Endothelial cell of umbilical vein (primary cell): ENCODE measurements around the gene MVD. TPM values are rescaled to one million over a fixed set of nuclear protein-coding genes. Genes with fewer than 3 reads are reported as not detected.

Source experiments
- BruUV-seq: library from RNA; stranded (reverse); fragments of 400-500 nt; replicated peaks from 2 replicates; lab custom pipeline; 2021; lab: Mats Ljungman, UMichigan
- CTCF ChIA-PET: fragments of 300-600, 350-600 bp; sonication (Branson Sonifier 250); formaldehyde crosslinking; loops from one replicate; lab custom pipeline; 2021; ENCODE audit warnings: antibody characterized with exemption, inconsistent platforms; lab: Charles Lee
- POLR2A ChIA-PET: fragments of 300-600, 350-600 bp; sonication (Branson Sonifier 250); formaldehyde crosslinking; loops from one replicate; lab custom pipeline; 2021; ENCODE audit warnings: antibody characterized with exemption, inconsistent platforms; lab: Charles Lee
- DNase-seq: peaks from one replicate; pipeline ENCODE4 v3.0.0-alpha.2; 2011; ENCODE audit warnings: low read depth, low spot score
- FAIRE-seq: peaks from 2 replicates; lab custom pipeline; 2011; peaks lifted over from hg19 to GRCh38; lab: Jason Lieb, UNC
- H2AFZ ChIP-seq: 2 replicates; pipeline ENCODE4 v1.6.0; 2012; ENCODE audit warnings: low read depth, low read length, control low read depth, inconsistent platforms
- H3K27ac ChIP-seq: 2 replicates; pipeline ENCODE4 v1.5.1; 2011; ENCODE audit warnings: low read depth, mild to moderate bottlenecking, control low read depth, low read length, moderate library complexity; ENCODE audit not compliant: insufficient read depth
- H3K27me3 ChIP-seq, 2 experiments: 2 replicates each; pipeline versions ENCODE4 v1.6.0 to v1.6.1; 2011; ENCODE audit warnings: low read length in 2 of 2, mixed read lengths in 1 of 2; ENCODE audit not compliant: control insufficient read depth in 2 of 2, insufficient read depth in 2 of 2
- H3K36me3 ChIP-seq, 2 experiments: 2 replicates in 1 of 2; 3 replicates in 1 of 2; pipeline ENCODE4 v1.5.1; 2011; ENCODE audit warnings: low read length in 2 of 2, mild to moderate bottlenecking in 1 of 2, moderate library complexity in 1 of 2; ENCODE audit not compliant: control insufficient read depth in 2 of 2, insufficient read depth in 2 of 2; ENCODE audit errors: extremely low read depth in 1 of 2
- H3K4me1 ChIP-seq: 3 replicates; pipeline ENCODE4 v1.5.1; 2011; ENCODE audit warnings: mild to moderate bottlenecking, low read length; ENCODE audit not compliant: control insufficient read depth, insufficient read depth; ENCODE audit errors: extremely low read depth
- H3K4me2 ChIP-seq: 2 replicates; pipeline ENCODE4 v1.6.1; 2011; ENCODE audit warnings: low read length, control low read depth, mixed read lengths; ENCODE audit not compliant: insufficient read depth
- H3K4me3 ChIP-seq, 3 experiments: fragments of 200-600 bp in 1 of 3; sonication (generic), shearing (Covaris generic) in 1 of 3; replicated peaks in 1 of 3; 2 replicates each; pipeline ENCODE4 v1.5.1; 2011 to 2016; ENCODE audit warnings: control low read depth in 3 of 3, low read length in 3 of 3, mild to moderate bottlenecking in 2 of 3, inconsistent platforms in 1 of 3, low read depth in 1 of 3, moderate library complexity in 1 of 3; ENCODE audit not compliant: insufficient read depth in 1 of 3
- H3K79me2 ChIP-seq: 2 replicates; pipeline ENCODE4 v1.6.0; 2012; ENCODE audit warnings: low read length, inconsistent platforms; ENCODE audit not compliant: control insufficient read depth, insufficient read depth
- H3K9ac ChIP-seq: replicated peaks from 2 replicates; pipeline ENCODE3; 2011; ENCODE audit warnings: low read length, control low read depth; ENCODE audit not compliant: insufficient read depth; ENCODE audit errors: extremely low read depth
- H3K9me1 ChIP-seq: replicated peaks from 3 replicates; pipeline ENCODE4 v1.6.0; 2011; ENCODE audit warnings: mild to moderate bottlenecking, low read length; ENCODE audit not compliant: control insufficient read depth, insufficient read depth; ENCODE audit errors: extremely low read depth
- H3K9me3 ChIP-seq: replicated peaks from 2 replicates; pipeline ENCODE4 v1.5.1; 2012; ENCODE audit warnings: low read length, inconsistent platforms; ENCODE audit not compliant: control insufficient read depth, insufficient read depth
- H4K20me1 ChIP-seq: replicated peaks from 2 replicates; pipeline ENCODE3; 2011; ENCODE audit warnings: mild to moderate bottlenecking, low read length; ENCODE audit not compliant: control insufficient read depth, insufficient read depth; ENCODE audit errors: extremely low read depth
- EZH2 ChIP-seq: IDR thresholded peaks from 2 replicates; pipeline ENCODE4 v1.6.1; 2012; ENCODE audit warnings: borderline replicate concordance, low read depth, mild to moderate bottlenecking, moderate library complexity, low read length, inconsistent platforms; ENCODE audit not compliant: severe bottlenecking
- FOS ChIP-seq: IDR thresholded peaks from 2 replicates; pipeline ENCODE4 v1.6.1; 2011; ENCODE audit warnings: mild to moderate bottlenecking, low read length, moderate library complexity, borderline replicate concordance; ENCODE audit not compliant: insufficient read depth
- GATA2 ChIP-seq: IDR thresholded peaks from 2 replicates; pipeline ENCODE4 v1.7.0; 2011; ENCODE audit warnings: low read depth, mild to moderate bottlenecking, moderate library complexity, mixed read lengths, low read length; ENCODE audit not compliant: insufficient read length, insufficient read depth
- JUN ChIP-seq: IDR thresholded peaks from 2 replicates; pipeline ENCODE4 v1.6.1; 2011; ENCODE audit warnings: borderline replicate concordance, low read depth; ENCODE audit not compliant: insufficient read length, insufficient read depth
- MYC ChIP-seq: IDR thresholded peaks from one replicate; pipeline ENCODE4 v1.6.1; 2011; ENCODE audit warnings: mild to moderate bottlenecking, low read depth, low read length
- POLR2A ChIP-seq: IDR thresholded peaks from 2 replicates; pipeline ENCODE4 v1.6.1; 2012; ENCODE audit warnings: low read depth, mild to moderate bottlenecking, control low read depth, low read length
- POLR2AphosphoS5 ChIP-seq: IDR thresholded peaks from 2 replicates; pipeline ENCODE4 v1.6.1; 2012; ENCODE audit warnings: low read depth, mild to moderate bottlenecking, control low read depth, low read length, moderate library complexity; ENCODE audit not compliant: insufficient read depth
- dilution Hi-C: fragments of 300-500 bp; cut with MboI; formaldehyde crosslinking; loops from one replicate; pipeline ENCODE4 v1.15.0; 2019; ENCODE audit warnings: low sequenced_read_pairs; ENCODE audit not compliant: extremely low pct_ligation_motif_present
- intact Hi-C: fragments of 100-400 bp; cut with micrococcal nuclease; formaldehyde crosslinking; loops from one replicate; pipeline ENCODE4 v1.10.0; 2022
- polyA plus RNA-seq, 4 experiments: library from polyadenylated mRNA; depleted of rRNA in 3 of 4; stranded (reverse) in 3 of 4; unstranded in 1 of 4; fragments of >200 nt; gene quantifications; 2 replicates each; pipeline versions ENCODE4 v1.2.1 to v1.2.3, GENCODE V29; 2011 to 2012; ENCODE audit warnings: missing spikeins in 1 of 4
- total RNA-seq: library from RNA; stranded (reverse); gene quantifications from 2 replicates; pipeline ENCODE4 v1.2.3, GENCODE V29; 2021
- TF ChIP-seq, protein P1 (sequence below): IDR thresholded peaks from 2 replicates; pipeline ENCODE4 v1.6.1; 2011; ENCODE audit not compliant: insufficient read depth, insufficient read length
- TF ChIP-seq, protein P2 (sequence below), 2 donors: IDR thresholded peaks; 1 replicate in 1 of 2; 2 replicates in 1 of 2; pipeline ENCODE4 v1.5.1; 2011; ENCODE audit warnings: low read length in 2 of 2, mild to moderate bottlenecking in 2 of 2, moderate library complexity in 2 of 2, control low read depth in 1 of 2, inconsistent platforms in 1 of 2, low read depth in 1 of 2; ENCODE audit not compliant: insufficient read depth in 1 of 2; ENCODE audit errors: extremely low read depth in 1 of 2

MVD gene
- total and polyA plus RNA-seq, 2 donors (not counting 3 experiments of a cell fraction or from before 2014, with no cell fraction given), result 64.4 to 142 TPM

DNA sequence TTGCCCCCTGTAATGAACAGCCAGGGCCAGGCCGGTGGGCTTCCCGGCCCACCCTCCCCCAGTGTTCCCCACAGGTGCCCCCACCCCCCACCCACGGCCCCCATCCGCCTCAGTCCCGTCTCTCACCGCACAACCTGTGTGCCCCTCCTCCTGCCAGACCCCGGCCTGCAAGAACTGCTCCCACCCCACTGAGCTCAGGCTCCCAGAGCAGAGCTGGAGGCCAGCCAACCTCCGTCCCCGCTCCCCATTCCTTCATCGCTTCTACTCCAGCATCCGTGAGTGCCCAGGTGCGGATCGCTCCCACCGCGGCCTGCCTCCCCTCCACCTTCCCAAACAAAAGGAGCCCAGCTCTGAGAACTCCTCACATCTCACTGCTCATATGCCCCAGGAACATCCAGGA lies 4.2 kb downstream of the MVD start:
- FAIRE-seq (no peak), DNase-seq (no peak)
- H3K4me2 ChIP-seq, result no peak overlapping the region
- intact Hi-C loops, result no loop called here
- no peaks in the 10 kb centered on the region for H3K9me1 ChIP-seq
- peaks cover 4% of the 10 kb centered on the region for H3K4me1 ChIP-seq
- BruUV-seq, result no TSS peak
- H3K79me2 ChIP-seq, result peaks cover 37% of the 10 kb centered on the region
- no peak overlapping the region for H3K4me3 ChIP-seq
- peaks cover 7 to 15% of the 10 kb centered on the region in 2 experiments for H3K36me3 ChIP-seq
- H4K20me1 ChIP-seq, result no peaks in the 10 kb centered on the region
- H3K27me3 ChIP-seq, result no peaks in the 10 kb centered on the region
- TF ChIP-seq FOS (no peak), GATA2 (no peak), MYC (no peak), POLR2A (no peak), POLR2AphosphoS5 (no peak), JUN (no peak), EZH2 (no peak)
- TF ChIP-seq, protein P1, sequence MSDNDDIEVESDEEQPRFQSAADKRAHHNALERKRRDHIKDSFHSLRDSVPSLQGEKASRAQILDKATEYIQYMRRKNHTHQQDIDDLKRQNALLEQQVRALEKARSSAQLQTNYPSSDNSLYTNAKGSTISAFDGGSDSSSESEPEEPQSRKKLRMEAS, result no peak
- TF ChIP-seq, protein P2, sequence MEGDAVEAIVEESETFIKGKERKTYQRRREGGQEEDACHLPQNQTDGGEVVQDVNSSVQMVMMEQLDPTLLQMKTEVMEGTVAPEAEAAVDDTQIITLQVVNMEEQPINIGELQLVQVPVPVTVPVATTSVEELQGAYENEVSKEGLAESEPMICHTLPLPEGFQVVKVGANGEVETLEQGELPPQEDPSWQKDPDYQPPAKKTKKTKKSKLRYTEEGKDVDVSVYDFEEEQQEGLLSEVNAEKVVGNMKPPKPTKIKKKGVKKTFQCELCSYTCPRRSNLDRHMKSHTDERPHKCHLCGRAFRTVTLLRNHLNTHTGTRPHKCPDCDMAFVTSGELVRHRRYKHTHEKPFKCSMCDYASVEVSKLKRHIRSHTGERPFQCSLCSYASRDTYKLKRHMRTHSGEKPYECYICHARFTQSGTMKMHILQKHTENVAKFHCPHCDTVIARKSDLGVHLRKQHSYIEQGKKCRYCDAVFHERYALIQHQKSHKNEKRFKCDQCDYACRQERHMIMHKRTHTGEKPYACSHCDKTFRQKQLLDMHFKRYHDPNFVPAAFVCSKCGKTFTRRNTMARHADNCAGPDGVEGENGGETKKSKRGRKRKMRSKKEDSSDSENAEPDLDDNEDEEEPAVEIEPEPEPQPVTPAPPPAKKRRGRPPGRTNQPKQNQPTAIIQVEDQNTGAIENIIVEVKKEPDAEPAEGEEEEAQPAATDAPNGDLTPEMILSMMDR (IDR thresholded peaks at IDR 0.05; ENCODE audit: extremely low read depth in 1 of 2, insufficient read depth in 1 of 2, low read depth in 1 of 2, low read length in 2 of 2), result no peak
- dilution Hi-C loops, result no loop called here
- ChIA-PET POLR2A (no interaction called here), CTCF (no interaction called here)
- H2AFZ ChIP-seq, result no peak overlapping the region
- H3K27ac ChIP-seq, result no peak overlapping the region
- H3K9me3 ChIP-seq, result no peaks in the 10 kb centered on the region
- H3K9ac ChIP-seq, result no peak overlapping the region
